SJSA1 (cell line): ENCODE measurements around the gene AFAP1. TPM values are rescaled to one million over a fixed set of nuclear protein-coding genes. Genes with fewer than 3 reads are reported as not detected.

Experiments
- DNase-seq, 2 experiments: peaks; one replicate each; pipeline ENCODE4 v3.0.0-alpha.2; 2015 to 2020; ENCODE audit warnings: low spot score in 2 of 2, low read depth in 1 of 2
- H3K27ac ChIP-seq: fragments of 250-450 bp; sonication (Bioruptor Pico); 2 replicates; pipeline ENCODE4 v1.5.1; 2020; ENCODE audit warnings: mild to moderate bottlenecking, moderate library complexity
- H3K27me3 ChIP-seq: fragments of 250-450 bp; sonication (Bioruptor Pico); replicated peaks from 2 replicates; pipeline ENCODE4 v1.5.1; 2020; ENCODE audit warnings: mild to moderate bottlenecking, moderate library complexity
- H3K36me3 ChIP-seq: fragments of 250-450 bp; sonication (Bioruptor Pico); 2 replicates; pipeline ENCODE4 v1.5.1; 2020; ENCODE audit warnings: mild to moderate bottlenecking
- H3K4me1 ChIP-seq: fragments of 250-450 bp; sonication (Bioruptor Pico); replicated peaks from 2 replicates; pipeline ENCODE4 v1.6.1; 2021; ENCODE audit warnings: mild to moderate bottlenecking
- H3K4me3 ChIP-seq: fragments of 250-450 bp; sonication (Bioruptor Pico); 2 replicates; pipeline ENCODE4 v1.5.1; 2020; ENCODE audit warnings: mild to moderate bottlenecking
- H3K9me3 ChIP-seq: fragments of 250-450 bp; sonication (Bioruptor Pico); replicated peaks from 2 replicates; pipeline ENCODE4 v1.5.1; 2020; ENCODE audit warnings: mild to moderate bottlenecking
- total RNA-seq: library from RNA; depleted of rRNA; stranded (reverse); fragments of >200 nt; shearing (Covaris generic); gene quantifications from 2 replicates; pipeline ENCODE4 v1.2.3, GENCODE V29; 2014

Gene AFAP1
- total RNA-seq, 1 experiment from 2014 or later: 47.4 TPM

DNA sequence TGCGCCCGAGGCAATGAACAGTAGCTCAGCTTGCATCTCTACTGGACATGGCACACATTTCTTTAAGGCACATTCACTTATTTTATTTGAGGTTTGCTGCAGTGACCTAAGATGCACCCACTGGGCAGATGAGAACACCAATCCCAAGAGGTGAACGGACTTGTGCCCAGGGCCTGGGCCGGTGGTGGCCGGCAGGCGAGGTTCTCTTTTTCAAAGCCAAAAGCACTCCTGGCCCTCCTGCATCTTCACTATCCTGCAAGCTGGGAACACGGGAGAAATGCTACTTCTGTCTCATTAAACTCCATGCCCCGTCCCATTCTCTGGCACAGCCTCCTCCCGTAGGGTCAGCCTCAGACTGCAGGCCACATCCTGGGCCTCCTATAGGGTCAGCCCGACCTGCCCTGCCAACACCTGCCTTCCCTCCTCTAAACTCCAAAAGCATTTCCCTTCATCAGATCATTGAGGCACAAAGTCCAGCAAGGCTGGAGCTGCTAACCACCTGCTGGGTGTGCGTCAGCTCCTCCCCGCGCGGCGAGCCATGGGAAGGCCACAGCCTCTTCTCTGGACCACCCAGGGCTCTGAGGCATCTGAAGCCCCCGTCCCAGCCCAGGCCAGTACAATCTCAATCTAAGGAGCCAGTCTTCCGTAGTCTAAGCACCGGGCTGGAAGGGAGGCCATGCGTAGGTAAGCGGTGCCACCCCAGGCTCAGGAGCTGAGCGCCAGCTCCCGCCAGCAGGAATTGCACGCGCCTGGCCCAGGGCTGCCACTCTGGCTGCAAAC, 166.1 kb downstream of the AFAP1 start:
- DNase-seq: no peak
- peaks cover 91% of the 10 kb centered on the region for H3K36me3 ChIP-seq
- H3K9me3 ChIP-seq: no peaks in the 10 kb centered on the region
- no peak overlapping the region for H3K27ac ChIP-seq
- H3K4me1 ChIP-seq: peaks cover 5% of the 10 kb centered on the region
- no peaks in the 10 kb centered on the region for H3K27me3 ChIP-seq
- no peak overlapping the region for H3K4me3 ChIP-seq

DNA sequence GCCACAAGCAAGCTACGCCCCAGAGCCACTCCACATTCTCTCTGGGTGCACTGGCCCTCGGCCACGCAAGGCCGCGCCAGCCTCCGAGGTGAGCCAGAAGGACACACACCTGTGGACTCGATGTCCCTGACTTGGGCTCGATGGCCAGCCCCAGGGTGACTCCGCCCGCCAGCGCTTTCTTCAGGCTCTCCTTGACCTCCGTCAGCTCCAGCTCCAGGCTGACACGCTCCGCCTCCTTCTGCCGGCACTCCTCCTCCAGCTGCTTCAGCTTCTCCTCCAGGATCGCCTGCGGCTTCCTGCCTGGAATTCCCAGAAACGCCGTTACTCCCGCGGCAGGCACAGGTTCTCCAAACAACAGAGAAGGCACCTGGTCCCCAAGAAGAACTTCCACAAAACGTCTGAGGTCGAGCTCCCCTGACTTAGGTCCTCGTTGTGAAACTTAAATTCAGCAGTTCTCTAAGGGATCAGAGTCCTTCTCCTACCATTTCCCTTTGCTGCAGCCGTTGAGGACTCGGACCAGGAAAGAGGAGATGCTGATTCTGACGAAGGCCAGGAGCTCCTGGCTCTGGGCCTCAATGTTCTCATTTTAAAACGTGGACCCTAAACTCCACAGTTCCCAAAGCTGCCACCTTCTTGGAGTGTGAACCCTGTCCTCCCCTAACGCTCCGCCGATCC, 166.8 kb downstream of the AFAP1 start:
- no peak for DNase-seq
- Histone ChIP-seq H3K36me3 (peaks cover 91% of the 10 kb centered on the region), H3K27ac (no peak overlapping the region), H3K4me1 (no peaks in the 10 kb centered on the region), H3K9me3 (no peaks in the 10 kb centered on the region), H3K4me3 (no peak overlapping the region), H3K27me3 (no peaks in the 10 kb centered on the region)

DNA sequence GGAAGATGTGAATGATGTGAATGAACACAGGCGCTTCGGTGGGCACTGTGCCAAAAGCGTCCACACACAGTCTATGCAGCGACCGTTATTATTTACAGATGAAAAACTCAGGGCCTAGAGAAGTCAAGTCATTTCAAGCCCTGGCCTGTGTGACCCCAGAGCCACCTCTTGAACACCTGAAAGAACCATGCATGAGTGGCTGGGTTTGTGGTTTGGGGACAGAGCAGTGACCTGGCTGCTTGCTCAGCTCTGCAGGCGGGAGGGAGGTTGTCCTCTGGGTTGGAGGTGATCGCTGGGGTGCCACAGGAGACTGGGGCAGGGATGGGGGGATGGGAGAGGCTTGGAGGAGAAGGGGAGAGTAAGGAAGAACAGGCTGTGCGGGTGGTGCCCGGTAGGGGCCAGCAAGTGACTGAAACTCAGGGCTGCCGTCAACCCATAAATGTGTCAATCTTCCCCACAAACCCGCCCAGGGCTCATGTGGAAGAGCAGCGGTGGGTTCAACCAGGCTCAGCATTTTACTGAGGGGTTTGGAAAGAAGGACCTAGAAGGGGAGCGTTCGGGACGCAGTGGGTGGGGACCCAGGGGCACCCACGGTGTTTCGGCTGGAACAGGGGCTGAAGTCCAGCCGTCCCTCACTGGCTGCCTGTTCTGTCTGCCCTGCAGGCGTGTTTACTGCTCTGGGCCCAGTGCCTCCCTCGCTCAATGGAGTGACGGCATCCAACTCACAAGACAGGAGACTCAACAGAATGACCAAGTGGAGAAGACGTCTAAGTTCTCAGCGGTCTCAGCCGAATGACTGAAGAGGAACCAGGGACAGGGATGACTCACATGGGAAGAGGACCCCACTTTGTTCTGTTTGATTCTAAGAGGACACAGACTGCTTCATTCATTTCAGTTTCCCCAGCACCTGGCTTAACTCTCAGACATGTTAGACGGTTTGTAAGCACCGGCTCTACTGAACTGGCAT, 167.8 kb downstream of the AFAP1 start:
- no peak for DNase-seq
- Histone ChIP-seq H3K9me3 (no peaks in the 10 kb centered on the region), H3K36me3 (peaks cover 89% of the 10 kb centered on the region), H3K27ac (no peak overlapping the region), H3K4me3 (no peak overlapping the region), H3K27me3 (no peaks in the 10 kb centered on the region), H3K4me1 (no peaks in the 10 kb centered on the region)

DNA sequence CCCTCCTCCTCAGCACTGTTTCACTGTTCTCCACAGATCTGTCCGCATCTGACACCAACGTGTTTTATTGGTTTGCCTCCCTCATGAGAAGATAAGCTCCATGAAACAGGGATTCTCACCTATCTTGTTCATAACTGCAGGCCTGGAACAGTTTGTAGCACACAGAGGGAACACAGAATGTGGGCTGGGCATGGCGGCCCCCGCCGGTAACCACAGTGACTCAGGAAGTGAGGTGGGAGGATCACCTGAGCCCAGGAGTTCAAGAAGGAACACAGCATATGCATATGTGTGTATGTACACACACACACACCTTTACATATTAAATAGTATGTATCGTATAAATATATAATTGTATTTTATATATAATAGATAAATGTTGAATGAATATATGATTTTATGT, 168.6 kb downstream of the AFAP1 start:
- peaks cover 89% of the 10 kb centered on the region for H3K36me3 ChIP-seq
- no peaks in the 10 kb centered on the region for H3K4me1 ChIP-seq
- no peaks in the 10 kb centered on the region for H3K9me3 ChIP-seq
- no peaks in the 10 kb centered on the region for H3K27me3 ChIP-seq
- H3K4me3 ChIP-seq: no peak overlapping the region
- no peak for DNase-seq
- no peak overlapping the region for H3K27ac ChIP-seq

DNA sequence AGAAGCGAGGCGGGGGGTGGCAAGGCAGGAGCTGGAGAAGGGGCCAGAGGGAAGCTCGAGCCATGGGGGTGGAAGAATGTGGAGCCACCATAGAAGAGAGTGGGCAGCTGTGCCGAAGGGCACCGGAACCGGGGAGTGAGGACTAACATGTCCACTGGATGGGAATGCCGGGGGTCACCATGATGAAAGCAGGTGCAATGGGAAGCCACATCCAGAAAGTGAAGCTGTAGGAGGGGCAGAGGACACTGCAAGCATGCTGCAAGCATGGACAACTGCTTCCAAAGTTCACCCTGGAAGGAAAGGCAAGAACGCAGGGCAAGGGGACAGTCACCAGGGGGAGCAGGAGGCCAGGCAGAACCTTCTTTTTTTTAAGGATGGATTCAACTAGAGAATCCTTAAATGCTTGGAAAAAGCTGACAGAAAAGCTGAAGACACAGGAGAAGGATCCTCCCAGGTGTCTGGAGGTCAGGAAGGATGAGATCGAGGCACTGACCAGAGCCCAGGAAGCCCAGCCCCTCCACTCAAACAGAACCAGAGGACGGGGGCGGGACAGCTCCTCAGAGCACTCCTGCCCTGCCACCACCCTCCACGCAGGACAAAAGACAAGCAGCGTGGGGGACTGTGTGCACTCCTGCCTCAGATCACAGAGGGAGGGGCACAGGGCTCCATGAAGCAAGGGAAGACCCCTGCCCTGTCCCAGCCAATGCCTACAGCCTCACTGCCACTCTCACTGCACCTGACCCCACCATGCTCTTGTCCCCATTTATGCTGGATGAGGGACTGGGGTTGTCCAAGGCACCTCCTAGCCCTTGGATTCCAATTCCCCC, 169.2 kb downstream of the AFAP1 start:
- Histone ChIP-seq H3K9me3 (no peaks in the 10 kb centered on the region), H3K36me3 (peaks cover 87% of the 10 kb centered on the region), H3K4me3 (no peak overlapping the region), H3K27ac (no peak overlapping the region), H3K4me1 (no peaks in the 10 kb centered on the region), H3K27me3 (no peaks in the 10 kb centered on the region)
- DNase-seq: peak in 1 of 2 experiments; percentile 20

DNA sequence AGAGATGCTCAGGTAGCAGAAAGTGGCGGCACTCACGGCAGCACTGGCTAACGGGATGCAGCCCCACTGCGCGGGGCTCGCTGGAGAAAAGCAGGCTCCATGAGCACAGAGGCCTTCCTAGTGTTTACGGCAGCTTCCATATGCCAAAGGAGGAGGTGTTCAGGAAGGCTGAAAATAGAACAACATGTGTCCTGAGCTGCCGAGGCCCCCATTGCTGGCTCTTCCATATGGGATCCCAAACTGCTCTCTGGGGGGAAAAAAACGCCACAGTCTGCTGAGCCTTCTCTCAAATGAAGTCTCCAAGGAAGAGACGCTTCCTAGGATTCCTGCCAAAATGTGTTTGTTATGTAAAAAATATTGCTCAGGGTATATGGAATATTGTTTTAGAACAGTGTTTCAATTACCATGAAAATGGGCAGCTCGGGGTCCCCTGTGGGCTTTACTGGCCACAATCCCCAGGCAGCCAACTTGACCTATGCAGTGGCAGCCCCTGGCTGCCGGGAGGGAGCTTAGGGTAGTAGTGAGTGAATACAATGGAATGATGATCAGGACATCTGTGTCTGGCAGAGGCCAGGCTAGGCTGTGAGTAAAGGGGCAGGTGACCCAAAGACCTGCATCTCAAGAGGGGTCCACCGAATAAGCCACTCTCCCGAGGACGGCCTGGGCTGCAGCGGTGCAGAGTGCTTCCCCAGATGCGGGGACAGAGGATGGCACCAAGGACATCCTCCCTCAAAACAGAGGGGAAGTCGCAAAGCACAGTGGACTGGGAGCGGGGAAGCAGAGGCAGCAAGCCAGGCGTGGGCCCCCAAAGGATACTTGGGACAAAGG, 170.1 kb downstream of the AFAP1 start:
- no peaks in the 10 kb centered on the region for H3K4me1 ChIP-seq
- H3K4me3 ChIP-seq: no peak overlapping the region
- DNase-seq: no peak
- H3K27ac ChIP-seq: no peak overlapping the region
- H3K27me3 ChIP-seq: no peaks in the 10 kb centered on the region
- peaks cover 89% of the 10 kb centered on the region for H3K36me3 ChIP-seq
- no peaks in the 10 kb centered on the region for H3K9me3 ChIP-seq

DNA sequence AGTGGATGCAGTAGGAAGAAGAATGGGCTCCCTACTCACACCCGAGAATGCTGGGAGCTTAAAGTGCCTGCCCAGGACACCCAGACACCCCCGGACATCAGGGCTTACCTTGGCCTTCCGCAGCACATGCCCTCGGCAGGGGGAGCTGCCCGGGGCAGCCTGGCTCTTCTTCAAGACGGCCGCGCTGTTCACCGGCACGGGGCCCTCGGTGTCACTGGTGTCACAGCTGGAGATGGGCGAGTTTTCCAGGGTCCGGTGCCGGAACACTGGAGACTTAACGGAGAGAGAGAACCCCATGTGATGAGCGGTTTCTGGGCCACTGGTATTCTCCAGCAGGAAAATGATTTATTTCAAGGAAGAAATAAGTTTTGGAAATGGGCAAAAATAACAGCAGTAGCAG, 170.9 kb downstream of the AFAP1 start:
- Histone ChIP-seq H3K9me3 (no peaks in the 10 kb centered on the region), H3K4me1 (no peaks in the 10 kb centered on the region), H3K27me3 (no peaks in the 10 kb centered on the region), H3K27ac (no peak overlapping the region), H3K36me3 (peaks cover 81% of the 10 kb centered on the region), H3K4me3 (no peak overlapping the region)
- no peak for DNase-seq

DNA sequence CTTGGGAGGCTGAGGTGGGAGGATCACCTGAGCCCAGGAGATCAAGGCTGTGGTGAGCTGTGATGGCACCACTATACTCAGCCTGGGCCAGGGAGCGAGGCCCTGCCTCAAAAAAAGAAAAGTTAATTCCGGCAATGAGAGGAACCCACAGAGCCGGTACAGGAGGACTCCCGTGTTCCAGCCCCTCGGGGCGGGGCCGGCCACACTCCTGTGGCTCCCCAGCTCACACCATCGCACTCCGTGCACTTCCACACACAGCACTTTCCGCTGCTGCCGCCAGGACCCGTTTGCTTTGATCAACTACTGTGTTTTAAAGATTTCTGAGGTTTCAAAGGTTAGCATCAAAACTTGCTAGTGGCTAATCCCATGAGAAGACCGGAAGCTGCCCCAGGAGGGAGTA, 171.7 kb downstream of the AFAP1 start:
- no peaks in the 10 kb centered on the region for H3K9me3 ChIP-seq
- H3K4me3 ChIP-seq: no peak overlapping the region
- no peaks in the 10 kb centered on the region for H3K4me1 ChIP-seq
- H3K36me3 ChIP-seq: peaks cover 80% of the 10 kb centered on the region
- no peak overlapping the region for H3K27ac ChIP-seq
- no peak for DNase-seq
- no peaks in the 10 kb centered on the region for H3K27me3 ChIP-seq

DNA sequence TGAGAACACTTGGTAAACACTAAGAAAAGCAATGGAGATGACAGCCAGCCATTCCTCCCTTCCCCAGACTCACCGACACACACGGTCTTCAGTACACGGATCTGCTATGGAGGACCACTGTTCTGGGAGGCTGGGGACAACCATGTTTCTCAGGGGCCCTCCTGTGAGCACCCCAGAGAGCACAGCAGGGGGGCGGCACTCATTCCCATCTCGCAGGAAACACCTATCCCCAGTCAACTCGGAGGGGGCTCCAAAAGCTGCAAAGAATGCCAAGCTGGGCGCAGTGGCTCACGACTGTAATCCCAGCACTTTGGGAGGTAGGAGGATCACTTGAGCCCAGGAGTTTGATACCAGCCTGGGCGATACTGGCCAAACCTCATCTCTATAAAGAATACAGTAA, 172.1 kb downstream of the AFAP1 start:
- no peaks in the 10 kb centered on the region for H3K9me3 ChIP-seq
- DNase-seq: no peak
- no peak overlapping the region for H3K4me3 ChIP-seq
- H3K27me3 ChIP-seq: no peaks in the 10 kb centered on the region
- peaks cover 76% of the 10 kb centered on the region for H3K36me3 ChIP-seq
- no peak overlapping the region for H3K27ac ChIP-seq
- H3K4me1 ChIP-seq: no peaks in the 10 kb centered on the region

DNA sequence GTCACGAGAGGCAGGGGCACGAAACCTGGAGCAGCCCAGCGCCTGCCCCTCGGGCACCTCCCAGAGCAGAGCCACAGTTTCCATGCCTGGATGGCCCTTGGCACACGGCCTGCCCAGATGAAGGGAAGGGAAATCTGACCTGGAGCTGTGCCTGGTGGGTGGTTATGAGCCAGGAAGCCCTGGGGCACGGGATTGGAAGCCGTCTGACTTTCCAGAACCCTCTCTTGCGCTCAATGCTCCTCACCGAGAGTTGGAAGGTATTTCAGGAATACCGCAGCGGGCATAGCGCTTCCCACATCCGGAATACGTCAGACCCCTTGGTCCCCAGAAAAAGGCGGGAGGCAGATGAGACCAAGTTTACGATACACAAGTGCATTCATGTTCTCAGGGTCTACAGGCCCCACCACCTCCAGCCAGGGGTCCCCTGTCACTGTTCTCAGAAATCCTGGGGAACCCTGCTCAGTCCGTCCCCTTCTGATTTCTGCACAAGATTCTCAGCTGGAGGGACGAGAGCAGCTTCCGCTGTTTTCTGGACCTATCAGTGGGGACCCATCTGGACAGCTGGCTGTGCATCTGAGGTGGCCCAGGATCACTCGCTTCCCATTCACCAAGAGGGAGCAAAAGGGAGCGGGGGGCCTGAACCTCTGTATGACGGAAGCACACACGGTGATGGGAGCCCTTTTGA, 172.9 kb downstream of the AFAP1 start:
- no peak overlapping the region for H3K4me3 ChIP-seq
- H3K9me3 ChIP-seq: no peaks in the 10 kb centered on the region
- no peak overlapping the region for H3K27ac ChIP-seq
- H3K4me1 ChIP-seq: no peaks in the 10 kb centered on the region
- no peak for DNase-seq
- no peaks in the 10 kb centered on the region for H3K27me3 ChIP-seq
- H3K36me3 ChIP-seq: peaks cover 76% of the 10 kb centered on the region

DNA sequence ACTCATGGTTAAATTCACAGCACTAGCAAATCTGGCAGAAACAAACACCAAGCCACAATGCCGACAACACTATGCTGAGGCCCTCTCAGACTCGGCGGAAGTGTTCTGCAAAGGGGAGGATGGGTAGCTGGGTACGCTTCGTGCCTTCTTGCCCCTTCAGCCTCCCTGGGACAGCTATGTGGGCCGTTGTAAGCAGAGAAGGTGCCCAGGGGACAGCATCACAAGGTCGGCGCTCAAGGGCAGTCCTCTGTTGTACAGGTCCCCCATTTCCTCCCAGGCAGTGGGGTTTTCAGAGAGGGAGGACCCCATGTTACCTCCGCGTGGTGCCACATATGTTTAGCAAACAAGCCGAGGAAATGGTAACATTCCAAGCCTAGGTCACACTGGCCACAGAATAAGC, 173.6 kb downstream of the AFAP1 start:
- DNase-seq: no peak
- H3K27ac ChIP-seq: no peak overlapping the region
- peaks cover 78% of the 10 kb centered on the region for H3K36me3 ChIP-seq
- no peak overlapping the region for H3K4me3 ChIP-seq
- H3K4me1 ChIP-seq: no peaks in the 10 kb centered on the region
- no peaks in the 10 kb centered on the region for H3K27me3 ChIP-seq
- no peaks in the 10 kb centered on the region for H3K9me3 ChIP-seq

DNA sequence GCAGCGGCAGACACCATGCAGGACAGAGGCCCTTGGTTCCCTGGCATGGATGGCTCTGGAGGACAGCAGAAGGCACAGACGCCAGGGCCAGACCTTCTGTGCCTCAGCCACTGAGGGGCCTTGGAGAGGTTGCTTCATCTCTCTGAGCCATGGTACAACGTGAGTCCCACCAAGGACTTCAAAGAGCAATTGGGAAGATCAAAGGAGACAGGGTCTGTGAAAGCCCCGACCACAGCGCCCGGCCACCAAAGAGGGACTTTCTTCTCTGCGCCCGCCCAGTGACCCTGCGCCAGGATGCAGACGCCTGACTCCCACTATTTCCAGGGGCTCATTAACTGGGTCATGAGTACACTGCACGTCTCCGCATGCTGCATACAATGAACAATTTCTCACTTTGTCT, 174.0 kb downstream of the AFAP1 start:
- Histone ChIP-seq H3K36me3 (peaks cover 76% of the 10 kb centered on the region), H3K4me3 (no peak overlapping the region), H3K27me3 (no peaks in the 10 kb centered on the region), H3K4me1 (no peaks in the 10 kb centered on the region), H3K9me3 (no peaks in the 10 kb centered on the region), H3K27ac (no peak overlapping the region)
- DNase-seq: no peak
